WTC11 (cell line): ENCODE results near the gene MED27. TPM values are rescaled to one million over a fixed set of nuclear protein-coding genes. Genes with fewer than 3 reads are reported as not detected.

Experiments used
- ATAC-seq: fragments of 200-7000 bp; cut with Tn5 transposase; 2 replicates; pipeline ENCODE4 v1.10.0; 2021; ENCODE audit warnings: mild to moderate bottlenecking, moderate library complexity
- CTCF ChIA-PET: fragments of 300-600 bp; sonication (Branson Sonifier 250); formaldehyde crosslinking; loops from one replicate; lab custom pipeline; 2021; ENCODE audit warnings: antibody characterized with exemption; lab: Charles Lee
- POLR2A ChIA-PET: fragments of 350-600 bp; sonication (Branson Sonifier 250); formaldehyde crosslinking; loops from one replicate; lab custom pipeline; 2021; ENCODE audit warnings: antibody characterized with exemption; lab: Charles Lee
- DNase-seq: peaks from one replicate; pipeline ENCODE4 v3.0.0; 2021; ENCODE audit warnings: low spot score
- H3K27ac Mint-ChIP-seq: 2 replicates; pipeline ENCODE4 v1.8.0; 2021; ENCODE audit warnings: mixed read lengths
- H3K27me3 Mint-ChIP-seq: 2 replicates; pipeline ENCODE4 v1.8.0; 2021; ENCODE audit warnings: low read depth, mild to moderate bottlenecking, moderate library complexity, mixed read lengths
- H3K36me3 Mint-ChIP-seq: 2 replicates; pipeline ENCODE4 v1.8.0; 2021; ENCODE audit warnings: mixed read lengths
- H3K4me1 Mint-ChIP-seq: 2 replicates; pipeline ENCODE4 v1.8.0; 2022; ENCODE audit warnings: mixed read lengths
- H3K4me3 Mint-ChIP-seq: 2 replicates; pipeline ENCODE4 v1.8.0; 2021; ENCODE audit warnings: mild to moderate bottlenecking, moderate library complexity, mixed read lengths
- H3K9me3 Mint-ChIP-seq: 2 replicates; pipeline ENCODE4 v1.8.0; 2021; ENCODE audit warnings: mixed read lengths
- CREB1 ChIP-seq: sonication (generic); formaldehyde crosslinking; IDR thresholded peaks from 2 replicates; pipeline ENCODE4 v1.8.0; 2023; ENCODE audit warnings: mild to moderate bottlenecking, missing genetic modification reagents
- ETV6 ChIP-seq: sonication (generic); formaldehyde crosslinking; IDR thresholded peaks from 2 replicates; pipeline ENCODE4 v1.8.1; 2022; ENCODE audit warnings: mild to moderate bottlenecking, missing genetic modification reagents
- FOXJ3 ChIP-seq: sonication (generic); formaldehyde crosslinking; IDR thresholded peaks from 2 replicates; pipeline ENCODE4 v1.9.0; 2021; ENCODE audit warnings: missing genetic modification reagents, mild to moderate bottlenecking, borderline replicate concordance
- GRHL2 ChIP-seq: fragments of 250-450 bp; sonication (Bioruptor Pico); IDR thresholded peaks from 2 replicates; pipeline ENCODE4 v1.8.0; 2022; ENCODE audit warnings: mild to moderate bottlenecking, moderate library complexity; ENCODE audit not compliant: insufficient replicate concordance, severe bottlenecking
- GTF2I ChIP-seq: fragments of 250-450 bp; sonication (Bioruptor Pico); conservative IDR thresholded peaks from 2 replicates; pipeline ENCODE4 v1.4.0; 2021; ENCODE audit warnings: mild to moderate bottlenecking
- IRF2 ChIP-seq: sonication (generic); formaldehyde crosslinking; IDR thresholded peaks from 2 replicates; pipeline ENCODE4 v1.8.0; 2022; ENCODE audit warnings: low read depth, missing genetic modification reagents, borderline replicate concordance
- NR1H2 ChIP-seq: sonication (generic); formaldehyde crosslinking; IDR thresholded peaks from 2 replicates; pipeline ENCODE4 v1.9.0; 2021; ENCODE audit warnings: mild to moderate bottlenecking, moderate library complexity, missing genetic modification reagents
- SMAD4 ChIP-seq: sonication (generic); formaldehyde crosslinking; IDR thresholded peaks from 2 replicates; pipeline ENCODE4 v1.8.0; 2022; ENCODE audit warnings: mild to moderate bottlenecking, missing genetic modification reagents
- SP1 ChIP-seq: sonication (generic); formaldehyde crosslinking; conservative IDR thresholded peaks from 2 replicates; pipeline ENCODE4 v1.8.1; 2022; ENCODE audit warnings: missing genetic modification reagents
- TP53 ChIP-seq: sonication (generic); formaldehyde crosslinking; IDR thresholded peaks from 2 replicates; pipeline ENCODE4 v1.8.1; 2023; ENCODE audit warnings: mild to moderate bottlenecking, missing genetic modification reagents
- ZNF219 ChIP-seq: sonication (generic); formaldehyde crosslinking; IDR thresholded peaks from 2 replicates; pipeline ENCODE4 v1.8.0; 2023; ENCODE audit warnings: missing genetic modification reagents, mild to moderate bottlenecking, borderline replicate concordance
- ZNF396 ChIP-seq: fragments of 250-450 bp; sonication (Bioruptor Pico); IDR thresholded peaks from 2 replicates; pipeline ENCODE4 v1.8.0; 2021; ENCODE audit warnings: mild to moderate bottlenecking, moderate library complexity, borderline replicate concordance
- ZNF423 ChIP-seq: fragments of 250-450 bp; sonication (Bioruptor Pico); IDR thresholded peaks from 2 replicates; pipeline ENCODE4 v2.1.2; 2022; ENCODE audit warnings: mild to moderate bottlenecking, moderate library complexity
- total RNA-seq: library from RNA; stranded (reverse); gene quantifications from 3 replicates; pipeline ENCODE4 v1.2.3, GENCODE V29; 2021
- TF ChIP-seq, protein P1 (sequence below): fragments of 250-450 bp; sonication (Bioruptor Pico); IDR thresholded peaks from 2 replicates; pipeline ENCODE4 v1.9.0; 2021; ENCODE audit warnings: mild to moderate bottlenecking, borderline replicate concordance
- TF ChIP-seq, protein P2 (sequence below): fragments of 250-450 bp; sonication (Bioruptor Pico); IDR thresholded peaks from 2 replicates; pipeline ENCODE4 v2.1.2; 2022; ENCODE audit warnings: mild to moderate bottlenecking, moderate library complexity
- TF ChIP-seq, protein P3 (sequence below): sonication (generic); formaldehyde crosslinking; IDR thresholded peaks from 2 replicates; pipeline ENCODE4 v1.8.1; 2022; ENCODE audit warnings: mild to moderate bottlenecking, moderate library complexity, missing genetic modification reagents
- TF ChIP-seq, protein P4 (sequence below): sonication (generic); formaldehyde crosslinking; IDR thresholded peaks from 2 replicates; pipeline ENCODE4 v1.8.1; 2022; ENCODE audit warnings: mild to moderate bottlenecking, missing genetic modification reagents, moderate library complexity, borderline replicate concordance
- TF ChIP-seq, protein P5 (sequence below): sonication (generic); formaldehyde crosslinking; IDR thresholded peaks from 2 replicates; pipeline ENCODE4 v1.8.0; 2022; ENCODE audit warnings: mild to moderate bottlenecking, missing genetic modification reagents
- TF ChIP-seq, protein P6 (sequence below): sonication (generic); formaldehyde crosslinking; conservative IDR thresholded peaks from 2 replicates; pipeline ENCODE4 v1.8.1; 2023; ENCODE audit warnings: mild to moderate bottlenecking, low read depth, missing genetic modification reagents, moderate library complexity
- TF ChIP-seq, protein P7 (sequence below): sonication (generic); formaldehyde crosslinking; conservative IDR thresholded peaks from 2 replicates; pipeline ENCODE4 v1.8.1; 2022; ENCODE audit warnings: mild to moderate bottlenecking, missing genetic modification reagents

Gene MED27
- total RNA-seq, 1 experiment from 2014 or later, result 27.9 TPM

DNA sequence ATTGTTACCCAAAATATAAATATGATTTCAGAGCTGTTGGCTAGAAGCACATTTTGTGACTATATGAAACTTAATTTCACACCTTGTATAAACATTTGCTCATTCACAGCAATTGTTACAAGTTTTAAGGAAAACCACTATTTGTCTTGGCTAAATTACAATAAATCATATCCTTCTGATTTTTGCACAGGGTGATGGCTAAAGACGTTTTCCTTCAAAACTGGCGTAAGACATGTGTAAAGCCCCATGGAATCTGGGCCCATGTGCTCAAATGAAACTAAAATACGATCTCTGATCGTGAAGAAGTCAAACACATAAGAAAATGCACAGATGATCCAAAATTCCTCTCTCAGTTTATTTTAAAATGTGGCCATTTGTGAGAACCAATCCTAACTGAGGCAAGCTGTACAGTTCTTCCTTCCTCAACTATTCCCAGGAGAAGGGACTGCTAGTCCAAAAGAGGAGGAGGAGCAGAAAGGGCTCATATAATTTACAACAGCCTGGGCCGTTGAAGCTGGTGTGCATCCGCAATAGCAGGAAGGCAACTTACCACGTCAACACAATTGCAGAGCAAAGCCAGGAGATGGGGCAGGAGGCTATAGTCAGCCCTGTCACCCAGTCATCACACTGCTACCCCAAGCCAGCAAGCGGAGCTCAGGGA is 98.4 kb downstream of the MED27 start (continued):
- TF ChIP-seq, protein P1, sequence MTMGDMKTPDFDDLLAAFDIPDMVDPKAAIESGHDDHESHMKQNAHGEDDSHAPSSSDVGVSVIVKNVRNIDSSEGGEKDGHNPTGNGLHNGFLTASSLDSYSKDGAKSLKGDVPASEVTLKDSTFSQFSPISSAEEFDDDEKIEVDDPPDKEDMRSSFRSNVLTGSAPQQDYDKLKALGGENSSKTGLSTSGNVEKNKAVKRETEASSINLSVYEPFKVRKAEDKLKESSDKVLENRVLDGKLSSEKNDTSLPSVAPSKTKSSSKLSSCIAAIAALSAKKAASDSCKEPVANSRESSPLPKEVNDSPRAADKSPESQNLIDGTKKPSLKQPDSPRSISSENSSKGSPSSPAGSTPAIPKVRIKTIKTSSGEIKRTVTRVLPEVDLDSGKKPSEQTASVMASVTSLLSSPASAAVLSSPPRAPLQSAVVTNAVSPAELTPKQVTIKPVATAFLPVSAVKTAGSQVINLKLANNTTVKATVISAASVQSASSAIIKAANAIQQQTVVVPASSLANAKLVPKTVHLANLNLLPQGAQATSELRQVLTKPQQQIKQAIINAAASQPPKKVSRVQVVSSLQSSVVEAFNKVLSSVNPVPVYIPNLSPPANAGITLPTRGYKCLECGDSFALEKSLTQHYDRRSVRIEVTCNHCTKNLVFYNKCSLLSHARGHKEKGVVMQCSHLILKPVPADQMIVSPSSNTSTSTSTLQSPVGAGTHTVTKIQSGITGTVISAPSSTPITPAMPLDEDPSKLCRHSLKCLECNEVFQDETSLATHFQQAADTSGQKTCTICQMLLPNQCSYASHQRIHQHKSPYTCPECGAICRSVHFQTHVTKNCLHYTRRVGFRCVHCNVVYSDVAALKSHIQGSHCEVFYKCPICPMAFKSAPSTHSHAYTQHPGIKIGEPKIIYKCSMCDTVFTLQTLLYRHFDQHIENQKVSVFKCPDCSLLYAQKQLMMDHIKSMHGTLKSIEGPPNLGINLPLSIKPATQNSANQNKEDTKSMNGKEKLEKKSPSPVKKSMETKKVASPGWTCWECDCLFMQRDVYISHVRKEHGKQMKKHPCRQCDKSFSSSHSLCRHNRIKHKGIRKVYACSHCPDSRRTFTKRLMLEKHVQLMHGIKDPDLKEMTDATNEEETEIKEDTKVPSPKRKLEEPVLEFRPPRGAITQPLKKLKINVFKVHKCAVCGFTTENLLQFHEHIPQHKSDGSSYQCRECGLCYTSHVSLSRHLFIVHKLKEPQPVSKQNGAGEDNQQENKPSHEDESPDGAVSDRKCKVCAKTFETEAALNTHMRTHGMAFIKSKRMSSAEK (CRISPR knock-in tag), result no peak
- TF ChIP-seq ETV6 (CRISPR knock-in tag) (no peak), NR1H2 (CRISPR knock-in tag) (no peak), ZNF396 (no peak), SP1 (CRISPR knock-in tag) (no peak)

DNA sequence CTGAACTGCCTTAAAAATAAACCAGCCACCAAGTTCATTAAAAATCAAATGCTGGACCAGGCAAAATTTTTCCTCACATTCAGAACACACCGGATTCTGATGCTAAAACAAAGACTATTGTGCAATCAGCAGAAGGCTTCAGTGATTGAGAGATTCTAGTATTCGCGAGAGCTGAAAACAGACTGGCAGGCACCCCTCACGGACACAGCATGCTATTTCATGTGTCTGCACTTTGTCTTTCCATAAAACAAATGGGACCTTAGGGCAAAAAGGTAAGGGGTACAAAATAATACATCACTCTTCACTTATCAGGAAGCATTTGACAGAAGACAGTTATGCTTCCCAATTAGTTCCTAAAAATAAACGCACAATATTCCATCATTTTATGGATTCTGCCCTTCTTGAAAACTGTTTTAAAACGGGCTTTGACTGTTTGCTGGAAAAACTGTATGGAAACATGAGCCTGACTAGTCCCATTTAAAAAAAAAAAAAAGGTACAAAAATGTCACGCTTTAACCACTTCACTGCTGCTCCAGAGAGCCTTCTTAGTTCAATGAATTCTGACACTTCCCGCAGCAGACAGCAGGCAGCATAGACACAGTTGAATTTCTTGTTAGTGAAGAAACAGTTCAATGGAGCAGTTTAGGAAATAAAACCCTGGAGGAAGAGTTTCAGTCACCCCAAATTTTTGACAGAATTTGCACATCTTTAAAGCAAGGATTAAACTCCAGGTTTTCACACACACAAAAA is 99.2 kb downstream of the MED27 start:
- H3K36me3 Mint-ChIP-seq, result no peaks in the 10 kb centered on the region
- POLR2A ChIA-PET, result no interaction called here
- CTCF ChIA-PET, result no interaction called here

DNA sequence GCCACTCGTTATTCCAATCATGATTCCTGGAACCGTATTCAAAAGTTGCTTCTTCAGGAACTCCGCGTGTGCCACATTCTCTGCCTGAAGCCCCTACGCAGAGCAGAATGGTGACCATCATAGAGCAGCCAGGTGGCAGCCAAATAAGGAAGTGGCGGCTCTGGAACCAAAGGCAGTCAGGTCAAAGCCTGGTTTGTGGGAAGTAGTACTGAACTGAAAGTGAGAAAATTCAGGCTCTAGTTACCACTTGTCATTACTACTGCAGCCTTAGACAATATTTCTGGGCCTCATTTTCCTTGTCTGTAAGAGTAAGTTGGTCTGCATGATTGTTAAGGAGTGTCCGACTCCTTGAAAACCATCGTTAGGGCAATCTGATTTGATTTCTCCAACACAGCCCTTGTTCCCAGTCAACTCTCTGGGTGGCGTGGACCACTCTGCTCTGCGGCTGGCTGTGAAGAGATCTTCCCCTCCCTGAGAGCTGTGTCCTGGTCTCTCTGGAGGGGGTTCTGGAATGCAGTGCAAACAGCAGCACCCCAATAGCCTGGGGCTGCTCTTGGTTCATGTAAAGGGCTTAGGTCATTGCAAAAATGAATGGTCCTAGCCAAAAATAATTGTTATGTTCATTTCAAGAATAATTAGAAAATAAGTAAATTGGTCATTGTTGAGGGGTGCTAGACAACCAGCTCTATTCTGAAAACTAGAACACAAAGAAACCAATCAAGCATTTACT is 102.4 kb downstream of the MED27 start:
- Mint-ChIP-seq H3K27me3 (no peaks in the 10 kb centered on the region), H3K4me3 (no peak overlapping the region), H3K4me1 (peaks cover 8% of the 10 kb centered on the region), H3K36me3 (no peaks in the 10 kb centered on the region), H3K27ac (no peak overlapping the region), H3K9me3 (no peaks in the 10 kb centered on the region)
- POLR2A ChIA-PET, result interaction anchor here (0.6 kb wide), 1 partner anchor 137 kb away, joined by 4 read pairs; no protein-coding TSS in a partner anchor
- CTCF ChIA-PET, result no interaction called here
- ATAC-seq (no peak), DNase-seq (no peak)
- no peak for TF ChIP-seq TP53 (CRISPR knock-in tag)
- no peak for TF ChIP-seq GTF2I (CRISPR knock-in tag)
- TF ChIP-seq, protein P2, sequence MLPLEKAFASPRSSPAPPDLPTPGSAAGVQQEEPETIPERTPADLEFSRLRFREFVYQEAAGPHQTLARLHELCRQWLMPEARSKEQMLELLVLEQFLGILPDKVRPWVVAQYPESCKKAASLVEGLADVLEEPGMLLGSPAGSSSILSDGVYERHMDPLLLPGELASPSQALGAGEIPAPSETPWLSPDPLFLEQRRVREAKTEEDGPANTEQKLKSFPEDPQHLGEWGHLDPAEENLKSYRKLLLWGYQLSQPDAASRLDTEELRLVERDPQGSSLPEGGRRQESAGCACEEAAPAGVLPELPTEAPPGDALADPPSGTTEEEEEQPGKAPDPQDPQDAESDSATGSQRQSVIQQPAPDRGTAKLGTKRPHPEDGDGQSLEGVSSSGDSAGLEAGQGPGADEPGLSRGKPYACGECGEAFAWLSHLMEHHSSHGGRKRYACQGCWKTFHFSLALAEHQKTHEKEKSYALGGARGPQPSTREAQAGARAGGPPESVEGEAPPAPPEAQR (CRISPR knock-in tag), result no peak
- TF ChIP-seq, protein P3, sequence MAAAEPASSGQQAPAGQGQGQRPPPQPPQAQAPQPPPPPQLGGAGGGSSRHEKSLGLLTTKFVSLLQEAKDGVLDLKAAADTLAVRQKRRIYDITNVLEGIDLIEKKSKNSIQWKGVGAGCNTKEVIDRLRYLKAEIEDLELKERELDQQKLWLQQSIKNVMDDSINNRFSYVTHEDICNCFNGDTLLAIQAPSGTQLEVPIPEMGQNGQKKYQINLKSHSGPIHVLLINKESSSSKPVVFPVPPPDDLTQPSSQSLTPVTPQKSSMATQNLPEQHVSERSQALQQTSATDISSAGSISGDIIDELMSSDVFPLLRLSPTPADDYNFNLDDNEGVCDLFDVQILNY (CRISPR knock-in tag), result no peak
- TF ChIP-seq FOXJ3, result no peak
- TF ChIP-seq CREB1 (CRISPR knock-in tag), result no peak
- TF ChIP-seq, protein P4, sequence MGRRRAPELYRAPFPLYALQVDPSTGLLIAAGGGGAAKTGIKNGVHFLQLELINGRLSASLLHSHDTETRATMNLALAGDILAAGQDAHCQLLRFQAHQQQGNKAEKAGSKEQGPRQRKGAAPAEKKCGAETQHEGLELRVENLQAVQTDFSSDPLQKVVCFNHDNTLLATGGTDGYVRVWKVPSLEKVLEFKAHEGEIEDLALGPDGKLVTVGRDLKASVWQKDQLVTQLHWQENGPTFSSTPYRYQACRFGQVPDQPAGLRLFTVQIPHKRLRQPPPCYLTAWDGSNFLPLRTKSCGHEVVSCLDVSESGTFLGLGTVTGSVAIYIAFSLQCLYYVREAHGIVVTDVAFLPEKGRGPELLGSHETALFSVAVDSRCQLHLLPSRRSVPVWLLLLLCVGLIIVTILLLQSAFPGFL (CRISPR knock-in tag), result no peak
- TF ChIP-seq, protein P5, sequence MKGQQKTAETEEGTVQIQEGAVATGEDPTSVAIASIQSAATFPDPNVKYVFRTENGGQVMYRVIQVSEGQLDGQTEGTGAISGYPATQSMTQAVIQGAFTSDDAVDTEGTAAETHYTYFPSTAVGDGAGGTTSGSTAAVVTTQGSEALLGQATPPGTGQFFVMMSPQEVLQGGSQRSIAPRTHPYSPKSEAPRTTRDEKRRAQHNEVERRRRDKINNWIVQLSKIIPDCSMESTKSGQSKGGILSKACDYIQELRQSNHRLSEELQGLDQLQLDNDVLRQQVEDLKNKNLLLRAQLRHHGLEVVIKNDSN (CRISPR knock-in tag), result no peak

More for the DNA sequence above, 99.2 kb downstream of the MED27 start:
- DNase-seq, result no peak
- Mint-ChIP-seq H3K27me3 (no peaks in the 10 kb centered on the region), H3K9me3 (no peaks in the 10 kb centered on the region), H3K4me1 (peaks cover 23% of the 10 kb centered on the region), H3K4me3 (no peak overlapping the region)
- TF ChIP-seq, protein P6, sequence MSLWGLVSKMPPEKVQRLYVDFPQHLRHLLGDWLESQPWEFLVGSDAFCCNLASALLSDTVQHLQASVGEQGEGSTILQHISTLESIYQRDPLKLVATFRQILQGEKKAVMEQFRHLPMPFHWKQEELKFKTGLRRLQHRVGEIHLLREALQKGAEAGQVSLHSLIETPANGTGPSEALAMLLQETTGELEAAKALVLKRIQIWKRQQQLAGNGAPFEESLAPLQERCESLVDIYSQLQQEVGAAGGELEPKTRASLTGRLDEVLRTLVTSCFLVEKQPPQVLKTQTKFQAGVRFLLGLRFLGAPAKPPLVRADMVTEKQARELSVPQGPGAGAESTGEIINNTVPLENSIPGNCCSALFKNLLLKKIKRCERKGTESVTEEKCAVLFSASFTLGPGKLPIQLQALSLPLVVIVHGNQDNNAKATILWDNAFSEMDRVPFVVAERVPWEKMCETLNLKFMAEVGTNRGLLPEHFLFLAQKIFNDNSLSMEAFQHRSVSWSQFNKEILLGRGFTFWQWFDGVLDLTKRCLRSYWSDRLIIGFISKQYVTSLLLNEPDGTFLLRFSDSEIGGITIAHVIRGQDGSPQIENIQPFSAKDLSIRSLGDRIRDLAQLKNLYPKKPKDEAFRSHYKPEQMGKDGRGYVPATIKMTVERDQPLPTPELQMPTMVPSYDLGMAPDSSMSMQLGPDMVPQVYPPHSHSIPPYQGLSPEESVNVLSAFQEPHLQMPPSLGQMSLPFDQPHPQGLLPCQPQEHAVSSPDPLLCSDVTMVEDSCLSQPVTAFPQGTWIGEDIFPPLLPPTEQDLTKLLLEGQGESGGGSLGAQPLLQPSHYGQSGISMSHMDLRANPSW (CRISPR knock-in tag), result no peak
- TF ChIP-seq IRF2 (CRISPR knock-in tag) (no peak), ZNF423 (CRISPR knock-in tag) (no peak), ZNF219 (CRISPR knock-in tag) (no peak), ZNF396 (no peak), SMAD4 (CRISPR knock-in tag) (no peak), GRHL2 (no peak)
- TF ChIP-seq, protein P7, sequence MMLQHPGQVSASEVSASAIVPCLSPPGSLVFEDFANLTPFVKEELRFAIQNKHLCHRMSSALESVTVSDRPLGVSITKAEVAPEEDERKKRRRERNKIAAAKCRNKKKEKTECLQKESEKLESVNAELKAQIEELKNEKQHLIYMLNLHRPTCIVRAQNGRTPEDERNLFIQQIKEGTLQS (CRISPR knock-in tag), result no peak
- TF ChIP-seq, all 79 proteins: peak for 0
- ATAC-seq, result no peak
- H3K27ac Mint-ChIP-seq, result no peak overlapping the region
